H1 (cell line): ENCODE measurements around the gene MTMR10.

Experiments used
- CTCF ChIP-seq, 3 experiments: IDR thresholded peaks; 1 replicate in 2 of 3; 2 replicates in 1 of 3; pipeline versions ENCODE4 v1.5.1 to v1.6.1; 2011; ENCODE audit warnings: low read length in 3 of 3, mild to moderate bottlenecking in 3 of 3, inconsistent platforms in 2 of 3, low read depth in 1 of 3, moderate library complexity in 1 of 3; ENCODE audit not compliant: insufficient read depth in 1 of 3; ENCODE audit errors: control extremely low read depth in 1 of 3
- EP300 ChIP-seq, 2 experiments: IDR thresholded peaks; 1 replicate in 1 of 2; 2 replicates in 1 of 2; pipeline ENCODE4 v1.6.1; 2011 to 2012; ENCODE audit warnings: low read depth in 2 of 2, low read length in 2 of 2, mild to moderate bottlenecking in 2 of 2, borderline replicate concordance in 1 of 2, inconsistent platforms in 1 of 2, moderate library complexity in 1 of 2
- EZH2 ChIP-seq: fragments of 200-600 bp; sonication (generic); IDR thresholded peaks from 2 replicates; pipeline ENCODE4 v1.7.1; 2012; ENCODE audit warnings: low read depth, mild to moderate bottlenecking, moderate library complexity, low read length, inconsistent platforms; ENCODE audit not compliant: severe bottlenecking
- HDAC6 ChIP-seq: IDR thresholded peaks from one replicate; pipeline ENCODE4 v1.7.1; 2012; ENCODE audit warnings: low read depth, mild to moderate bottlenecking, inconsistent platforms, low read length, moderate library complexity
- MAX ChIP-seq: IDR thresholded peaks from 2 replicates; pipeline ENCODE4 v1.6.1; 2012; ENCODE audit warnings: inconsistent platforms
- RFX5 ChIP-seq: IDR thresholded peaks from 2 replicates; pipeline ENCODE4 v1.6.1; 2011; ENCODE audit warnings: low read depth, low read length, improper control_type of control experiment, borderline replicate concordance
- SUZ12 ChIP-seq: fragments of 200-600 bp; sonication (generic); IDR thresholded peaks from 2 replicates; pipeline ENCODE4 v1.6.1; 2012; ENCODE audit warnings: mild to moderate bottlenecking, inconsistent platforms, low read length, moderate library complexity, mixed read lengths
- TCF12 ChIP-seq: IDR thresholded peaks from 2 replicates; pipeline ENCODE4 v1.6.1; 2011; ENCODE audit warnings: low read depth, mild to moderate bottlenecking, low read length
- TF ChIP-seq, protein P1 (sequence below): IDR thresholded peaks from 2 replicates; pipeline ENCODE4 v1.6.1; 2011; ENCODE audit warnings: low read length, improper control_type of control experiment

- TF ChIP-seq RFX5 (no peak), MAX (no peak), CTCF (IDR thresholded peaks at IDR 0.05; ENCODE audit: control extremely low read depth in 1 of 3, insufficient read depth in 1 of 3, low read depth in 1 of 3, low read length in 3 of 3) (no peak), EZH2 (no peak), TCF12 (no peak), HDAC6 (no peak), EP300 (IDR thresholded peaks at IDR 0.05; ENCODE audit: borderline replicate concordance in 1 of 2, low read depth in 2 of 2, low read length in 2 of 2) (no peak), SUZ12 (no peak)
- TF ChIP-seq, protein P1, sequence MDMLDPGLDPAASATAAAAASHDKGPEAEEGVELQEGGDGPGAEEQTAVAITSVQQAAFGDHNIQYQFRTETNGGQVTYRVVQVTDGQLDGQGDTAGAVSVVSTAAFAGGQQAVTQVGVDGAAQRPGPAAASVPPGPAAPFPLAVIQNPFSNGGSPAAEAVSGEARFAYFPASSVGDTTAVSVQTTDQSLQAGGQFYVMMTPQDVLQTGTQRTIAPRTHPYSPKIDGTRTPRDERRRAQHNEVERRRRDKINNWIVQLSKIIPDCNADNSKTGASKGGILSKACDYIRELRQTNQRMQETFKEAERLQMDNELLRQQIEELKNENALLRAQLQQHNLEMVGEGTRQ, result no peak
These were observed 32.4 kb upstream of the MTMR10 start for GRCh38 chr15:31023841-31024240.
